ENCODE measurements around the gene ENPP4.

The ENPP4 gene

DNA sequence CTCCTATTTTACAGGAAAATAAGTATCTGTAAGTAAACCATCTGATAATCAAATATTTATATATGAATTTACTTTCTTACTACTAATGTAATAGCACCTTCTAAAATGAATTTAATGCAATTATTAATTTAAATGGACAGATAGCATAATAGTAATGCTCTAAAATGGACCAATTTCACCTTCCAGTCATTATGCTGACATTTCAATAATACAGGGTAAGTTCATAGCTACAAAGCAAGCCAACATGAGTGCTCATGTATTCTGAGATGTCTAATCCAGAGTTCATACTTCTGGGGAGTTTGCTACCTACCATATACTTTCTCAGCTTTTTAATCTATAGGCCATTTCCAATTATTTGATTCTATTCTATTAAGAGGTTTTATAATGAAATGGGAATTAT is 29.4 kb downstream of the ENPP4 start:
- no peak for DNase-seq
- H3K36me3 ChIP-seq = no peaks in the 10 kb centered on the region
- H3K4me3 ChIP-seq (ENCODE audit: low read depth, low read length) = no peak overlapping the region
- no peaks in the 10 kb centered on the region for H3K4me1 ChIP-seq
- no peaks in the 10 kb centered on the region for H3K27me3 ChIP-seq
- H3K9me3 ChIP-seq = no peaks in the 10 kb centered on the region; the same call in 1 of the 2 replicates
- TF ChIP-seq, protein P1, sequence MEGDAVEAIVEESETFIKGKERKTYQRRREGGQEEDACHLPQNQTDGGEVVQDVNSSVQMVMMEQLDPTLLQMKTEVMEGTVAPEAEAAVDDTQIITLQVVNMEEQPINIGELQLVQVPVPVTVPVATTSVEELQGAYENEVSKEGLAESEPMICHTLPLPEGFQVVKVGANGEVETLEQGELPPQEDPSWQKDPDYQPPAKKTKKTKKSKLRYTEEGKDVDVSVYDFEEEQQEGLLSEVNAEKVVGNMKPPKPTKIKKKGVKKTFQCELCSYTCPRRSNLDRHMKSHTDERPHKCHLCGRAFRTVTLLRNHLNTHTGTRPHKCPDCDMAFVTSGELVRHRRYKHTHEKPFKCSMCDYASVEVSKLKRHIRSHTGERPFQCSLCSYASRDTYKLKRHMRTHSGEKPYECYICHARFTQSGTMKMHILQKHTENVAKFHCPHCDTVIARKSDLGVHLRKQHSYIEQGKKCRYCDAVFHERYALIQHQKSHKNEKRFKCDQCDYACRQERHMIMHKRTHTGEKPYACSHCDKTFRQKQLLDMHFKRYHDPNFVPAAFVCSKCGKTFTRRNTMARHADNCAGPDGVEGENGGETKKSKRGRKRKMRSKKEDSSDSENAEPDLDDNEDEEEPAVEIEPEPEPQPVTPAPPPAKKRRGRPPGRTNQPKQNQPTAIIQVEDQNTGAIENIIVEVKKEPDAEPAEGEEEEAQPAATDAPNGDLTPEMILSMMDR (IDR thresholded peaks at IDR 0.05; ENCODE audit: low read depth, low read length) = no peak

GRCh38 chr6:46160102-46160501 is 30.3 kb downstream of the ENPP4 start:
- H3K4me1 ChIP-seq = no peaks in the 10 kb centered on the region
- DNase-seq = no peak
- H3K27me3 ChIP-seq = no peaks in the 10 kb centered on the region
- H3K36me3 ChIP-seq = no peaks in the 10 kb centered on the region
- H3K4me3 ChIP-seq (ENCODE audit: low read depth, low read length) = no peak overlapping the region
- H3K9me3 ChIP-seq = no peaks in the 10 kb centered on the region; the same call in 1 of the 2 replicates
- TF ChIP-seq, protein P1 (IDR thresholded peaks at IDR 0.05; ENCODE audit: low read depth, low read length) = no peak

- Histone ChIP-seq H3K4me3 (ENCODE audit: low read depth, low read length) (peak within 1 kb of the TSS; percentile 30), H3K9me3 (no peaks in the 10 kb centered on the region), H3K4me1 (no peaks in the 10 kb centered on the region), H3K36me3 (no peaks in the 10 kb centered on the region), H3K27me3 (peaks cover 3% of the 10 kb centered on the region; the same call in 1 of the 2 replicates)
- TF ChIP-seq, protein P1 (IDR thresholded peaks at IDR 0.05; ENCODE audit: low read depth, low read length) = no peak
- peak; percentile 38 for DNase-seq
These were observed 40.8 kb downstream of the ENPP4 start, which contains the start of gene ENPP5 for GRCh38 chr6:46170357-46171289. ENPP5 (minus strand) TSS chr6:46170980; CDS start chr6:46168262, 2,718 bp downstream.

DNA sequence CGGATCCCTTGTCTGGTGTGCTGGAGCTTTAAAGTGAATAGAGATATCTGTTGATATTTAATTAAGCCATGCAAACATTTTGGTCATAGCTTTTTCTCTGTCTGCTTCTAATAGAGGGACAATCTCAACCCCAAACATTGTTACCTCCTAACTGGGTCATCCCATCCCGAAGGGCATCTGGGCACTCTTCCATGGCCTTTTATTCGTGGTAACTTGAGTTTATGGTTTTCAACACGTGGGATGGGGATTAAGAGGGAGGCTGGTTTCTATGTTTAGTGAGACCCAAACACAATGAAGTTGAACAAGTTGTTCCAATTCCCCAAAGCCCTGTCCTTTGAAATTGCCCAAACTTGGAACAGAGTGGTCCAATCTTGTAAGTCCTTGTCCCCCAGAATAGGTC is 42.4 kb downstream of the ENPP4 start:
- TF ChIP-seq, protein P1 (IDR thresholded peaks at IDR 0.05; ENCODE audit: low read depth, low read length) = no peak
- H3K27me3 ChIP-seq = peaks cover 3% of the 10 kb centered on the region; the same call in 1 of the 2 replicates

GRCh38 chr6:46174904-46175303 is 45.1 kb downstream of the ENPP4 start:
- peaks cover 3% of the 10 kb centered on the region; the same call in 1 of the 2 replicates for H3K27me3 ChIP-seq
- no peaks in the 10 kb centered on the region for H3K9me3 ChIP-seq
- no peak overlapping the region for H3K4me3 ChIP-seq (ENCODE audit: low read depth, low read length)
- DNase-seq = no peak
- no peaks in the 10 kb centered on the region for H3K4me1 ChIP-seq
- no peaks in the 10 kb centered on the region for H3K36me3 ChIP-seq
- TF ChIP-seq, protein P1 (IDR thresholded peaks at IDR 0.05; ENCODE audit: low read depth, low read length) = no peak

More for the DNA sequence above, 42.4 kb downstream of the ENPP4 start:
- no peak overlapping the region for H3K4me3 ChIP-seq (ENCODE audit: low read depth, low read length)
- H3K4me1 ChIP-seq = no peaks in the 10 kb centered on the region
- no peaks in the 10 kb centered on the region for H3K9me3 ChIP-seq
- H3K36me3 ChIP-seq = no peaks in the 10 kb centered on the region
- DNase-seq = no peak

GRCh38 chr6:46175446-46175845 is 45.7 kb downstream of the ENPP4 start:
- Histone ChIP-seq H3K9me3 (no peaks in the 10 kb centered on the region), H3K36me3 (no peaks in the 10 kb centered on the region), H3K4me1 (no peaks in the 10 kb centered on the region), H3K4me3 (ENCODE audit: low read depth, low read length) (no peak overlapping the region), H3K27me3 (peaks cover 2% of the 10 kb centered on the region; the same call in 1 of the 2 replicates)
- TF ChIP-seq, protein P1 (IDR thresholded peaks at IDR 0.05; ENCODE audit: low read depth, low read length) = no peak
- no peak for DNase-seq

All from BE2C (cell line).